SKM-1 (cell line): ENCODE data around the gene TTC3.
"Not testable (repeated sequence)": the region's sequence is repeated elsewhere in the genome, so short reads cannot be mapped to it uniquely, and the experiment has no call there.

Source experiments
- DNase-seq: peaks from one replicate; lab custom pipeline; 2025; ENCODE audit not compliant: unreplicated experiment; lab: John Stamatoyannopoulos, UW

Gene TTC3

DNA sequence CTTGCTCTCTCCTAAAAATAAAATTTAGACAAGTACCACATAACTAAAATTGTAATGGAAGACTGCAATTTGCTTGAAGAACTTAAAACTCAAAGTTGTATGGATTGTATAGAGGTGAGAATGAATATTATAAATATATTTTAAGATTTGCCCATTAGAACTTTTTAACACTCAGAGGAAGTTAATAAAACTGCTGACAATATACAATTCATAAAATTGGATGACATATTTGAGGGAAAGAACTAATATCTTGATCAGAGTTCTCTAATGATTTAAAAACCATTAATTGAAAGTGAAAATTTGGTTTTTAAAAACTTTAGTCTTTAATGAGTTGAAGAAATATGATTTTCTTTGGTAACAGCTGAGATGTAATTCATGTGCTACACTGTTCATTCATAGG is 20.9 kb downstream of the TTC3 start:
- DNase-seq, result no peak

DNA sequence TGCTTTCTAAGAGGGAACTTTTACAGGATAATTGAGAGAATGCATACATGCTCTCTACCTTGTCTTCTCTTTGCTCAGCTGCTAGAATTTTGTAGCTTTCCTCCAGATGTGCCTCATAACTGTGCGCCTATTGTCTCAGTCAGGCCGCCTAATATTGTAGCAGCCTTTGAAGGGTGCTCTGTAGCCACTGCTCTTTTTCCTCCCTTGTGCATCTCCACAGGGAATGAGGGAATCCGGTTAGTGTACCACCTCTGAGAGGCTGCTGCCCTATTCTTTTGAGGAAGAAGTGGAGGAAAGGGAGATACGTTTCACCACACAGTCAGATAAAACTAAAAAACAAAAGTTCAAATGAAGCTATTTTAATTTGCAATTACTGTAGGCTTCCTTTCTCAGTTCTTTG is 22.8 kb downstream of the TTC3 start:
- DNase-seq, result no peak

DNA sequence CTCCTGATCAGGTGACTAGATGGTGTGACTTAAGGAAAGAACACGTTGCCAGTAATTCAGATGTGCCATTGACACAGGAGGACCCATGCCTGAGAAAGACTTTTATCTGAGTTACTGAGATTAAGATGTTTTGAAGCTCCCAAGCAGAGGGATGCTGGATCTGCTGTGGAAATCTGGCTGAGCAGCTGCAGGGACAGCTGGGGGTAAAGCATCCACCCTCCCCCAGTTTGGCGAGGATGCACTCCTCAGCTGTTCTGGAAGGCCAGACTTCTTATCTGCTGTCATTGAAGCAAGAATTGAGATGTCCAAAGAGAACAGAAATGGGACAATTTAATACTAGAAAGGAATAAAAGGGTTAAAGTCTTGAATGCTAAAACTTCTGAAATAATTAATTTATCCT is 25.7 kb downstream of the TTC3 start:
- no peak for DNase-seq

DNA sequence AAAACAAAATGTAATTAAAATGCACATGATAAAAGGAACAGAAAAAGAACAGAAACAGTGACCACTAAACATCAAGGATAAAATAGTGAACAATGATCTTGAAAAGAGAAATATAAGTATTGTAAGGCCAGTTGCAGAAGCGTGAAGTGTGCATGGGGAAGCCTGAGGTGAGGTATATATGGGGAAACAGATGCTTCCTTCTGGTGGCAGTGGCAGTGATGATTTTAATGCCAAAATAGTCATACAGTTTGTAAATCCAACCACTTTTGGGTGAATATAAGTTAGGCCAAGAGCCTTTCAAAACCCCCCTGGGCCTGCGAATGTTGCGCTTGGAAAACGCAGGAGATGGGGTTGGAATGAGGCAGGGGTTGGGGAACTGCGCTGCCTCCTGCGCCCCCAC is 27.3 kb downstream of the TTC3 start:
- DNase-seq, result no peak

DNA sequence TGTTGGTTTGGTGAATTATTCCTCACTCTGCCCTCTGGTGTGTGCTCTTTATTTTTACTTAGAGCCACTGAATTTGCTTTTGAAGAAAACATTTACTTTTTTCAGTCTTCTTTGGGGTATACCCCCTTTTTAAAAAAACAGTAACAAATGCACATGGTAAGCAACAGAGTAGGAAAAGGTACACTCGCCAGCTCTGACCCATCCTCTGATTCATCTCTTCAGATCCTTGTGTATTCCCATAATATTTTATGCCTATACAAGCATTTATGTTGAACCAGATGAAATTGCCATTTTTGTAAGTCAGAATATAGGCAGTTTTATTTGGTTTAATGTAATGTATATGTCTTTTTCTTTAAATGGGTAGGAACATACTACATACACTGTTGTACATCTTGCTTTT is 28.3 kb downstream of the TTC3 start:
- DNase-seq, result no peak

DNA sequence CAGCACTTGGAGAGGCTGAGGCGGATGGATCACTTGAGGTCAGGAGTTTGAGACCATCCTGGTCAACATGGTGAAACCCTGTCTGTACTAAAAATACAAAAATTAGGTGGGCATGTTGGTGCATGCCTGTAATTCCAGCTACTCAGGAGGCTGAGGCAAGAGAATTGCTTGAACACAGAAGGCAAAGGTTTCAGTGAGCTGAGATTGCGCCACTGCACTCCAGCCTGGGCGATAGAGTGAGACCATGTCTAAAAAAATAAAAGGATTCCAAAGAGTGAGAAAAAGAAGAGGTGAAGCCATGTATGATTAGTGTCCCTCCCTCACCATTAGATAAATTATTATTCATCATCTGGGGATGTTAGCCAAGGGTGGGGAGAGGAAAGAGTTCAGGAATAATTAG is 29.7 kb downstream of the TTC3 start:
- not testable (repeated sequence) for DNase-seq

DNA sequence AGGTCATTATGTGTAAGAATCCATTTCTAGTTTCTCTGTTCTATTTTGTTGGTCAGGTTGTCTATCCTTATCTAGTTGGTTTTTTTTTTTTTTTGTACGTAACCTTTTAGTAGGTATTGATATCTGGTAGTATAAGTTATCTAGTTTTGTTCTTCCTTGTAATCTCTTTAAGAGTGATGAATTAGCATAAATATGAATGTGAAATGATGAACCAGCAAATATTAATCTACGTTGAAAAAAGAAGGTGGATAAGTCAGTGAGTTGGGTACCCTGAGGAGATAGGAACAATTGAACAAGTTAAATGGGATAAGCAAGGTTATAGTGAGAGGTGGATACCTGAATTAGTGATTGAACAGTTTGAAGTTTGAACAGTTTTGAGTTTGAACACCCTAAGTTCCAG is 33.9 kb downstream of the TTC3 start:
- DNase-seq, result no peak

DNA sequence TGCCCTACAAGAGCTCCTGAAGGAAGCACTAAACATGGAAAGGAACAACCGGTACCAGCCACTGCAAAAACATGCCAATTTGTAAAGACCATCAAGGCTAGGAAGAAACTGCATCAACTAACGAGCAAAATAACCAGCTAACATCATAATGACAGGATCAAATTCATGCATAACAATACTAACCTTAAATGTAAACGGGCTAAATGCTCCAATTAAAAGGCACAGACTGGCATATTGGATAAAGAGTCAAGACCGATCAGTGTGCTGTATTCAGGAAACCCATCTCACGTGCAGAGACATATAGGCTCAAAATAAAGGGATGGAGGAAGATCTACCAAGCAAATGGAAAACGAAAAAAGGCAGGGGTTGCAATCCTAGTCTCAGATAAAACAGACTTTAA is 38.0 kb downstream of the TTC3 start:
- DNase-seq, result not testable (repeated sequence)

DNA sequence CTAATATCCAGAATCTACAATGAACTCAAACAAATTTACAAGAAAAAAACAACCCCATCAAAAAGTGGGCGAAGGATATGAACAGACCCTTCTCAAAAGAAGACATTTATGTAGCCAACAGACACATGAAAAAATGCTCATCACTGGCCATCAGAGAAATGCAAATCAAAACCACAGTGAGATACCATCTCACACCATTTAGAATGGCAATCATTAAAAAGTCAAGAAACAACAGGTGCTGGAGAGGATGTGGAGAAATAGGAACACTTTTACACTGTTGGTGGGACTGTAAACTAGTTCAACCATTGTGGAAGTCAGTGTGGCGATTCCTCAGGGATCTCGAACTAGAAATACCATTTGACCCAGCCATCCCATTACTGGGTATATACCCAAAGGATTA is 41.2 kb downstream of the TTC3 start:
- DNase-seq, result not testable (repeated sequence)

DNA sequence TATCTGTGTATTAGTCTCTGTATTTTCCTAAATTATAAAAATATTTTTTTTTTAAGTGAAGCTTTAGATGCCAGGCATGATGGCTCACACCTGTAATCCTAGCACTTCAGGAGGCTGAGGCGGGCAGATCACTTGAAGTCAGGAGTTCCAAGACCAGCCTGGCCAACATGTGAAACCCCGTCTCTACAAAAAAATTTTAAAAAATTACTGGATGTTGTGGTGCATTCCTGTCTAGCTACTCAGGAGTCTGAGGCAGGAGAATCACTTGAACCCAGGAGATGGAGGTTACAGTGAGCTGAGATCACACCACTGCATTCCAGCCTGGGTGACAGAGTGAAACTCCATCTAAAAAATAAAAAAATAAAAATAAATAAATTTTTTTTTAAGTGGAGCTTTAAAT is 43.4 kb downstream of the TTC3 start:
- DNase-seq, result not testable (repeated sequence)

DNA sequence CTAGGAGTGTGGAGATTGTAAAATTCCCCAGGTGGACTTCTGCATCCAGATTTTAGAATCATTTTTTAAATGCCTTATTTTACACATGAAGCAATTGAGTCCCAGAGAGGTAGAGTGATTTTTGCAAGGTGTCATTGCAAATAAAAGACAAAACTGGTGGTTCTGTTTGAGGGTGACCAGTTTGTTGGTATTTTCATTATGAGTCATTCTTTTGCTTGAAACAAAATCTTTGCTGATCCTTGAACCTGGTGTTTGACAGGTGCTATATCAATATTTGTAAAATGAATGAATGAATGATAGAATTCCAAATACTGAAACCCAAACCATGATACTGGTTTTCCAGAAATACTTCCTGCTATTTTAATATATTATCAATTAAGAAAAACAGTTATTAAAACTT is 44.1 kb downstream of the TTC3 start:
- DNase-seq, result no peak

DNA sequence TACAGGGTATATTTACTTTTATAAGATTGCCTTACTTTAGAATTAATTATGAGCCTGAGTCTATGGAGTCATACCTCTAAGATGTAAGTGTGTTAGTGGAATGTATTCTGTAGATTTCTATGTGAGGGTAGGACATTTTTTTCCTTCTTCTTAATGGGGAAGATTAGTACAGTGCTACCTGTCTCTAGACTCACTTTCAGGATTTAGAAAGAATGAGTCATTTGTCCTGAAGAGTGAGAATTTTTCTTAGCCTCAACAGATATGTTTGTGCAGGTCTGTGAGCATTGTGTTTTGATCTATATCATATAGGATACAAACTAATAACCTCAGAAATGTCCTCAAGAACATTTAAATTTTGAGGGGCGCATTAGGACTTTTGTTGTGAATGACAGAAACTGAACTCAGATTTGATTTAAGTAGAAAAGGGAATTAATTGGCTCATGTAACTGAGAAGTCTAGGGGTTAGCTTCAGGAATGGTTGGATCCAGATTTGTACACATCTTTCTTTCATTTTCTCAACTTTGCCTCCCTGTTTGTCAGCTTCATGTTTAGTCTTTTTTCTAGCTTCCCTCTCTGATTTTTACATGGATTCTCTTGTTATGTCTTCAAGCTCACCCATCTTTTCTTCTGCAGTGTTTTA is 45.3 kb downstream of the TTC3 start:
- DNase-seq, result no peak

DNA sequence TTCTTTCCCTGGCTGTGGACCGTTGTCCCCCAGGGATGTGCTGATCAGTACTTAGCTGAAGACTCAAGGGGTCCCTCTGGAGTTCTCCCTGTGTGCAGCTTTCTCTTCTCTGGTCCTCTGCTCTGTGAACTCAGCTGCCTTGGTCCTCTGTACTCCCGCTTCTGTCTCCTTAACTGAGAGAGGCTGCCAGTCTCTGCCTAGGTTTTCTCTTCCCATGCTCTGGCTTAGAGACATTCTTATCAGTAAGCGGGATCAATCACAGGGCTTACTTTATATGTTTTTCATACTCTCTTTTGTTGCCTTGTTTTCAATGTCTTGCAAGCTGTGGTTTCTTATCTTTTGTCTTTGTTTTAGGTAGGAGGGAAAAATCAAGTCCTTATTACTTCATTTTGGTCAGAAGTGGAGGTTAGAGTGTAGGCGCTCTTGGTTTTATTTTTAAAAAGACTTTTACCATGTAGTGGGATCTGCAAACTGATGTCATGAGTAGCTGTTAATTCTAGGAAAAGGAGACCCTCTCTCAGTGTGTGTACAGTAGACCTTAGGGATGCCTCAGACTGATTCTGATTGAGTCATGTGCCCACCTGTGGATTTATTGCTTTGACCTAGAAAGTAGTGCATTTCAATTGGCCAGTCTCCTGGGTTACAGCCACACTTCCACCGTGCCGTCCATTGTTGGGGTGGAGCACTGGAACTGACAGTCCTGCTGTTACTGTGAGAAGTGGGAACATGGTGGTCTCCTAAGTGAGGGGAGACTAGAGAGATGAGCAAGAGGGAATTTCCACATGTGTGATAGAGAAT is 46.6 kb downstream of the TTC3 start:
- DNase-seq, result no peak

DNA sequence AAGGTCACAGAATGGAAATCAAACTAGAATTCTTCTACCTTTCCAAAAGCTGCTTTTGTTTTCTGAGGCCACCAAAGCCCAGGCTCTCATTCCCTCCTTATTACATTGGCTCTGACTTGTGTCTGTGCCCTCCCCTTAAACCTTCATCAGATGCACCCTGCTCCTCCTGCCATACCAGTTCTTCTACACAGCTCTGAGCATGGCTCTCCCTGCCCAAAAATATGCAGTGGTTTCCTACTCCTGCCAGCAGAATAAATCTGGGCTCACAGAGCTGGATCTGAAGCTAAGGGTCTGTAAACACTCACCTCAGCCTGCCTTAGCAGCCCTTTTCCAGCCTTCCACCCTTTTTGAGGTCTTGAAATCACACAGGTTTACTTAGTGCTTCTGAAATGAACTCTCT is 55.0 kb downstream of the TTC3 start:
- DNase-seq, result no peak

DNA sequence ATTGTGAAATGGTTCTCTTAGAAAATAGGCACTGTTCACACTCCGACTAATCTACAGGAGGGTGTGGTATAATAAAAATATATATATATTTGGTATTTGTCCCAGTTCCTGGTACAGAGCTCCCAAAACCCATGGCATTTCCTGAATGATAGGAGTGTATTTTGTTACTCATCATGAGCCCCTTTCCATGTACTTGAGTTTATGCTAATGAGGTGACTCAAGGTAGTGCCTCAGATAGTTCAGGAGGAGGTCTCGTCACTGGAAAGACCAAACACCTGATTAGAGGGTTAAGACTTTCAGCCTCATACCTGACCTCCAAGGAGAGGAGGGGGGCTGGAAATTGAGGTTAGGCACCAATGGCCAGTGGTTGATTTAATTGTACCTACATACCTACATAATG is 57.9 kb downstream of the TTC3 start:
- DNase-seq, result no peak

DNA sequence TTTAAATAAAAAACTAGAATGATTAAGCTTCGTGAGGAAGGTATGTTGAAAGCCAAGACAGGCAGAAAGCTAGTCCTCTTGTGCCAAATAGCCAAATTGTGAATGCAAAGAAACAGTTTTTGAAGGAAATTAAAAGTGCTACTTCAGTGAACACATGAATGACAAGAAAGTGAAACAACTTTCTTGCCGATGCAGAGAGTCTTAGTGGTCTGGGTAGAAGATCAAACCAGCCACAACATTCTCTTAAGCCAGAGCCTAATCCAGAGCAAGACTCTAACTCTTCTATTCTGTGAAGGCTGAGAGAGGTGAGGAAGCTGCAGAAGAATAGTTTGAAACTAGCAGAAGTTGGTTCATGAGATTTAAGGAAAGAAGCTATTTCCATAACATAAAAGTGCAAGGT is 63.2 kb downstream of the TTC3 start:
- DNase-seq, result no peak

DNA sequence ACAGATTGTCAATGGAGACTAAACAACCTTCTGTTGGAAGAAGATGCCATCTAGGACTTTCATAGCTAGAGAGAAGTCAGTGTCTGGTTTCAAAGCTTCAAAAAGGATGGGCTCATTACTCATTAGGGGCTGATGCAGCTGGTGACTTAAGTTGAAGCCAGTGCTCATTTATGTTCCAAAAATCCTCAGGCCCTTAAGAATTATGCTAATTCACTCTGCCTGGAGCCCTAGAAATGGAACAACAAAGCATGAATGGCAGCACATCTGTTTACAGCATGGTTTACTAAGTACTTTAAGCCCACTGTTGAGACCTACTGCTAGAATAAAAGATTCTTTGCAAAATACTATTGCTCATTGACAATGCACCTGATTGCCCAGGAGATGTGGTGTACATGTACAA is 63.7 kb downstream of the TTC3 start:
- no peak for DNase-seq

DNA sequence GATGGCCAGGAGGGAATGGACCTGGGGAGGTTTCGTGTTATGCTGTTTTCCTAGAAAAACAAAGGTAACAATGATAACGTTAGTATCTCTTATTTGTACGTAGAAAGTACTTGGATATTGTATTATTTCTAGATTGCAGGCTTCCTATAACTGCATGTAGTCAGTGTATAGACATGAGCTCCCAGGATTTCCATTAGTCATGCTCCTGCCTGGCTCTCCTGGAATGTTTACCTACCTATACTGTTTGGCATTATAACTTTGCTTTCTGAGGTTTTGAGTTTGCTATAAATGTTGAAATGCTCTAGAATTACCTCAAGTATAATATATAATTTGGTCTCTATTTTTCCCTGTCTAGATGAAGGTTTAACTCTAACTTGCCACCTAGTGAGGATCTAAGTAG is 66.1 kb downstream of the TTC3 start:
- no peak for DNase-seq

DNA sequence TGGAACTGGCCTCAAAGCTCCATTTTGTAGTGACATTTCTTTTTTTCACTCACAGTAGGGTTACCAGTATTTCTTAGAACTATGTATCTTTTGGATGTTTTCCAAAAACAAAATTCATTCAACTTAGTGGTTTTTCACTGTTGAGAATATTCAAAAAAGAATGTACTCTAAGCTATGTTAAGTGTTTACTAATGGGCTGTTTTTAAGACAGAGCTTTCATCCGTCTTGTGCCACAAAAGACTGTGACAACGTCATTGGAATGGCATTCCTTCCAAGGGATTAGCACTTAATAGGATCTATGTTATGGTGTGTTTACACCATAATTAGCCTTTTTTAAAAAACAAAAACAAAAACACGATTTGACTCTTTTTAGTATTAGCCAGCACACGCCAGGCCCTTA is 66.8 kb downstream of the TTC3 start:
- DNase-seq, result no peak

DNA sequence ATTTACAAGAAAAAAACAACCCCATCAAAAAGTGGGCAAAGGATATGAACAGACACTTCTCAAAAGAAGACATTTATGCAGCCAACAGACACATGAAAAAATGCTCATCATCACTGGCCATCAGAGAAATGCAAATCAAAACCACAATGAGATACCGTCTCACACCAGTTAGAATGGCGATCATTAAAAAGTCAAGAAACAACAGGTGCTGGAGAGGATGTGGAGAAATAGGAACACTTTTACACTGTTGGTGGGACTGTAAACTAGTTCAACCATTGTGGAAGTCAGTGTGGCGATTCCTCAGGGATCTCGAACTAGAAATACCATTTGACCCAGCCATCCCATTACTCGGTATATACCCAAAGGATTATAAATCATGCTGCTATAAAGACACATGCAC is 70.3 kb downstream of the TTC3 start:
- DNase-seq, result not testable (repeated sequence)

DNA sequence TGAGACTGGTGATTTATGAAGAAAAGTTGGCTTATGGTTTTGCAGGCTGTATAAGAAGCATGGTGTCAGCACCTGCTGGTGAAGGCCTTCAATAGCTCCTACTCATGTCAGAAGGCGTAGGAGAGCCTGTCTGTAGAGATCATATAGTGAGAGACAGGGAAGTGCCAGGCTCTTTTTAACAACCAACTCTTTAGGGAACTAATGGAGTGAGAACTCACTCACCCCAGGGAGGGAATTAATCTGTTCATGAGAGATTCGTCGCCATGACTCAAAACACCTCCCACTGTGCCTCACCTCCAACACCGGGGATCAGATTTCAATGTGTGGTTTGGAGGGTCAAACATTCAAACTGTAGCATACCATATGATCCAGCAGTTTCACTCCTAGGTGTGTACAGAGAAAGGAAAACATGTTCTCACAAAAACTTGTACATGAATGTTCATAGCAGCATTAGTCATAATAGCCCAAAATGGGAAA is 72.6 kb downstream of the TTC3 start:
- DNase-seq, result no peak

DNA sequence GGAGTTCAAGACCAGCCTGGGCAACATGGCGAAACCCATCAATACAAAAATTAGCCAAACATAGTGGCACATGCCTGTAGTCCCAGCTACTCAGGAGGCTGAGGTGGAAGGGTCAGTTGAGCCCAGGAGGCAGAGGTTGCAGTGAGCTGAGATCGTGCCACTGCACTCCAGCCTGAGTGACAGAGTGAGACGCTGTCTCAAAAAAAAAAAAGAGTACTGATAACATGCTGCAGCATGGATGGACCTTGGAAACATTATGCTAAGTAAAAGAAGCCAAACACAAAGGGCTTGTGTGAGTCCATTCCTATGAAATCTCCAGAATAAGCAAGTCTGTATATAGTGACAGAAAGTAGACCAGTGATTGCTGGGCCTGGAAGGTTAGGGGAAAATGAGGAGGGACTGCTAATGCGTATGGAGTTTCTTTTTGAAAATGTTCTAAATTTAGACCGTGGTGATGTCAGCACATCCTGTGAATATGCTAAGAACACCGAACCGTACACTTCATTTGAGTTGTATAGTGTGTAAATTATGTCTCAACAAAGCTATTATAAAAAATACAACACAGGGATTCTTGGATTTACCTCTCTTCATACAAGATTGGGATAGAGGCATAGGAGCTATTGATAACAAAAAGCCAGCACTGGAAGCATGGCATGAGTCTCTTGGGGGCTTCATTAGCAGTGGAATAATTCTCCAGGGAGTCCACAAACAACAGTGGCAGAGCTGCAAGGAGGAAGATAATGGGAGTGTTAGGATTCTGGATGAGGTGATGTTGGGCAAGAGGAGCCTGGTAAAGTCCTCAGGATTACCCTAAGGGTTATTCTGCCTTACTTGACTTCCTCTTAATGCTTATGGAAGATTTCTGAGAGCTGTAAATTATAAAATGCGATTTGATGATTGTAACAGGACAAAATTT is 73.5 kb downstream of the TTC3 start:
- DNase-seq, result no peak
